Gastrocnemius medialis (tissue), 4 donors: Measurements from ENCODE around the gene GALNT7. TPM values are rescaled to one million over a fixed set of nuclear protein-coding genes. Genes with fewer than 3 reads are reported as not detected.
"Not testable (repeated sequence)": the region's sequence is repeated elsewhere in the genome, so short reads cannot be mapped to it uniquely, and the experiment has no call there.

Experiments used
- ATAC-seq, 2 donors: fragments of 150-250 bp; one replicate each; pipeline ENCODE4 v1.9.1; 2016
- DNase-seq, 2 donors: peaks; one replicate each; pipeline ENCODE4 v3.0.0-alpha.2; 2019
- H3K27ac ChIP-seq, 4 donors: fragments of 200-600 bp; sonication (generic); 1 replicate in 1 of 4; 2 replicates in 3 of 4; pipeline ENCODE4 v1.5.1; 2016 to 2018; ENCODE audit warnings: mild to moderate bottlenecking in 2 of 4, moderate library complexity in 1 of 4
- H3K27me3 ChIP-seq, 3 donors: fragments of 200-600 bp; sonication (generic) in 2 of 3; 1 replicate in 1 of 3; 2 replicates in 2 of 3; pipeline versions ENCODE4 v1.5.1 to v1.6.0; 2016 to 2019; ENCODE audit warnings: mild to moderate bottlenecking in 1 of 3, moderate library complexity in 1 of 3
- H3K36me3 ChIP-seq, 2 donors: fragments of 200-600 bp; sonication (generic) in 1 of 2; one replicate each; pipeline ENCODE4 v1.5.1; 2017 to 2018
- H3K4me1 ChIP-seq, 2 donors: fragments of 200-600 bp; sonication (generic) in 1 of 2; one replicate each; pipeline ENCODE4 v1.5.1; 2016 to 2017; ENCODE audit warnings: mild to moderate bottlenecking in 2 of 2
- H3K4me3 ChIP-seq, 4 donors: fragments of 200-600 bp; sonication (generic) in 3 of 4; 1 replicate in 1 of 4; 2 replicates in 3 of 4; pipeline ENCODE4 v1.5.1; 2016 to 2019; ENCODE audit warnings: mild to moderate bottlenecking in 2 of 4
- H3K9me3 ChIP-seq, 3 donors: fragments of 200-600 bp; sonication (generic) in 2 of 3; 1 replicate in 1 of 3; 2 replicates in 2 of 3; pipeline ENCODE4 v1.5.1; 2016 to 2019
- CTCF ChIP-seq, 5 experiments: fragments of 450-650 bp in 3 of 5; fragments of 200-600 bp in 2 of 5; sonication (generic) in 2 of 5; IDR thresholded peaks in 4 of 5; conservative IDR thresholded peaks in 1 of 5; 1 replicate in 4 of 5; 2 replicates in 1 of 5; pipeline ENCODE4 v1.5.1; 2016 to 2019; ENCODE audit warnings: antibody characterized with exemption in 5 of 5, mild to moderate bottlenecking in 3 of 5, moderate library complexity in 3 of 5
- POLR2A ChIP-seq, 2 donors: fragments of 450-650 bp; IDR thresholded peaks; one replicate each; pipeline ENCODE4 v1.6.1; 2017; ENCODE audit warnings: antibody characterized with exemption in 2 of 2, mild to moderate bottlenecking in 2 of 2, moderate library complexity in 2 of 2
- in situ Hi-C, 4 donors: fragments of 200-750 bp; cut with MboI; loops; one replicate each; pipeline versions ENCODE4 v1.15.0 to v1.8.0; 2017; ENCODE audit warnings: low sequenced_read_pairs in 4 of 4
- intact Hi-C: fragments of 100-400 bp; cut with DNase I; formaldehyde crosslinking; loops from one replicate; pipeline ENCODE4 v1.15.1; 2023; ENCODE audit warnings: low total_unique reads
- total RNA-seq, 4 donors: library from RNA; depleted of rRNA; stranded (reverse); fragments of >200 nt; gene quantifications; one replicate each; pipeline versions ENCODE4 v1.1.0 to v1.2.3, GENCODE V29; 2016

GALNT7 gene
- total RNA-seq, 4 donors from 2014 or later, result 0.91 to 2.8 (median 1.1) TPM

- Histone ChIP-seq H3K9me3 (no peaks in the 10 kb centered on the region), H3K4me1 (no peaks in the 10 kb centered on the region), H3K27me3 (no peaks in the 10 kb centered on the region), H3K4me3 (no peak overlapping the region), H3K36me3 (no peaks in the 10 kb centered on the region), H3K27ac (no peak overlapping the region)
- DNase-seq (no peak), ATAC-seq (no peak)
- intact Hi-C loops (no loop called here), in situ Hi-C loops (no loop called here)
- TF ChIP-seq CTCF (IDR thresholded peaks at IDR 0.05 in 4 of 5, conservative IDR thresholded peaks at IDR 0.05 in 1 of 5) (no peak), POLR2A (IDR thresholded peaks at IDR 0.05) (no peak)
These were observed 46.0 kb downstream of the GALNT7 start for GRCh38 chr4:173214661-173215060.

GRCh38 chr4:173217075-173217474 is 48.5 kb downstream of the GALNT7 start:
- H3K36me3 ChIP-seq, result no peaks in the 10 kb centered on the region
- H3K4me3 ChIP-seq, result no peak overlapping the region
- no peak for TF ChIP-seq CTCF (IDR thresholded peaks at IDR 0.05 in 4 of 5, conservative IDR thresholded peaks at IDR 0.05 in 1 of 5)
- TF ChIP-seq POLR2A (IDR thresholded peaks at IDR 0.05), result no peak
- in situ Hi-C loops, result no loop called here
- H3K27ac ChIP-seq, result no peak overlapping the region
- DNase-seq, result no peak
- no peaks in the 10 kb centered on the region for H3K9me3 ChIP-seq
- H3K27me3 ChIP-seq, result no peaks in the 10 kb centered on the region
- ATAC-seq, result no peak
- intact Hi-C loops, result no loop called here
- H3K4me1 ChIP-seq, result no peaks in the 10 kb centered on the region

GRCh38 chr4:173217727-173218126 is 49.1 kb downstream of the GALNT7 start:
- Histone ChIP-seq H3K4me1 (no peaks in the 10 kb centered on the region), H3K36me3 (no peaks in the 10 kb centered on the region), H3K4me3 (no peak overlapping the region), H3K27me3 (no peaks in the 10 kb centered on the region), H3K9me3 (no peaks in the 10 kb centered on the region), H3K27ac (no peak overlapping the region)
- in situ Hi-C loops (no loop called here), intact Hi-C loops (no loop called here)
- ATAC-seq (no peak), DNase-seq (no peak)
- no peak for TF ChIP-seq CTCF (IDR thresholded peaks at IDR 0.05 in 4 of 5, conservative IDR thresholded peaks at IDR 0.05 in 1 of 5)

GRCh38 chr4:173218411-173219125 is 50.0 kb downstream of the GALNT7 start:
- in situ Hi-C loops, result no loop called here
- H3K27me3 ChIP-seq, result no peaks in the 10 kb centered on the region
- DNase-seq, result no peak
- H3K36me3 ChIP-seq, result no peaks in the 10 kb centered on the region
- H3K4me1 ChIP-seq, result no peaks in the 10 kb centered on the region
- H3K4me3 ChIP-seq, result no peak overlapping the region
- TF ChIP-seq CTCF (IDR thresholded peaks at IDR 0.05 in 4 of 5, conservative IDR thresholded peaks at IDR 0.05 in 1 of 5) (no peak), POLR2A (IDR thresholded peaks at IDR 0.05) (no peak)
- no peak overlapping the region for H3K27ac ChIP-seq
- intact Hi-C loops, result no loop called here
- H3K9me3 ChIP-seq, result no peaks in the 10 kb centered on the region
- no peak for ATAC-seq

GRCh38 chr4:173219126-173219437 is 50.5 kb downstream of the GALNT7 start:
- H3K27me3 ChIP-seq, H3K9me3 ChIP-seq, intact Hi-C loops, H3K27ac ChIP-seq, H3K4me1 ChIP-seq, ATAC-seq, DNase-seq, in situ Hi-C loops, H3K4me3 ChIP-seq, H3K36me3 ChIP-seq: not testable (repeated sequence)
